T-helper 17 cell (primary cell): Measurements from ENCODE around the gene IGSF9. TPM values are rescaled to one million over a fixed set of nuclear protein-coding genes. Genes with fewer than 3 reads are reported as not detected.

ENCODE experiments used
- ATAC-seq: fragments of 150-1000 bp; cut with Tn5 transposase; 2 replicates; pipeline ENCODE4 v1.10.0; 2021; ENCODE audit warnings: mild to moderate bottlenecking, moderate library complexity
- DNase-seq, 3 donors: peaks; one replicate each; pipeline versions ENCODE4 v3.0.0 to v3.0.0-alpha.2; 2020 to 2021
- H3K9me3 ChIP-seq: one replicate; pipeline ENCODE4 v1.7.0; 2013; ENCODE audit warnings: low read length, mild to moderate bottlenecking; ENCODE audit not compliant: control insufficient read depth, poor library complexity, severe bottlenecking
- H3K27ac Mint-ChIP-seq: one replicate; pipeline ENCODE4 v1.8.0; 2022; ENCODE audit warnings: mild to moderate bottlenecking, moderate library complexity, mixed read lengths
- H3K27me3 Mint-ChIP-seq: one replicate; pipeline ENCODE4 v1.8.0; 2022; ENCODE audit warnings: mixed read lengths
- H3K36me3 Mint-ChIP-seq: one replicate; pipeline ENCODE4 v1.8.0; 2022; ENCODE audit warnings: low read depth, mixed read lengths
- H3K4me1 Mint-ChIP-seq: one replicate; pipeline ENCODE4 v1.8.0; 2022; ENCODE audit warnings: mild to moderate bottlenecking, mixed read lengths
- H3K4me3 Mint-ChIP-seq: one replicate; pipeline ENCODE4 v1.8.0; 2022; ENCODE audit warnings: mild to moderate bottlenecking, moderate library complexity, mixed read lengths
- total RNA-seq, 4 donors: library from RNA in 2 of 4; stranded (reverse) in 2 of 4; gene quantifications; one replicate each; pipeline ENCODE4 v1.2.3 and lab custom pipeline; 2022 to 2026

The IGSF9 gene
- total RNA-seq, 2 donors from 2014 or later: 0.07 TPM; not detected in 1

GRCh38 chr1:159947942-159948341 is 2.5 kb upstream of the IGSF9 start:
- H3K4me1 Mint-ChIP-seq: peaks cover 21% of the 10 kb centered on the region
- no peak overlapping the region for H3K4me3 Mint-ChIP-seq
- H3K27ac Mint-ChIP-seq: no peak overlapping the region
- peaks cover 8% of the 10 kb centered on the region for H3K36me3 Mint-ChIP-seq
- peaks cover 63% of the 10 kb centered on the region for H3K27me3 Mint-ChIP-seq
- H3K9me3 ChIP-seq: no peaks in the 10 kb centered on the region
- DNase-seq: no peak
- ATAC-seq: no peak

- no peak for DNase-seq
- H3K27me3 Mint-ChIP-seq: peaks cover 61% of the 10 kb centered on the region
- peak overlapping the region; percentile 89 for H3K4me3 Mint-ChIP-seq
- peaks cover 8% of the 10 kb centered on the region for H3K36me3 Mint-ChIP-seq
- no peak for ATAC-seq
- H3K27ac Mint-ChIP-seq: no peak overlapping the region
- no peaks in the 10 kb centered on the region for H3K9me3 ChIP-seq
- peaks cover 21% of the 10 kb centered on the region for H3K4me1 Mint-ChIP-seq
Observed at GRCh38 chr1:159946242-159947187, 1.1 kb upstream of the IGSF9 start.

GRCh38 chr1:159944623-159945455 is 574 bp downstream of the IGSF9 start:
- Mint-ChIP-seq H3K4me1 (peaks cover 16% of the 10 kb centered on the region), H3K27me3 (peaks cover 60% of the 10 kb centered on the region), H3K36me3 (no peaks in the 10 kb centered on the region), H3K4me3 (peak overlapping the region; percentile 89), H3K27ac (peak overlapping the region; percentile 9)
- ATAC-seq: no peak
- H3K9me3 ChIP-seq: no peaks in the 10 kb centered on the region
- DNase-seq: no peak

- no peak for DNase-seq
- ATAC-seq: no peak
- Mint-ChIP-seq H3K27ac (peak overlapping the region; percentile 9), H3K4me3 (peak overlapping the region; percentile 89), H3K27me3 (peaks cover 62% of the 10 kb centered on the region), H3K4me1 (peaks cover 16% of the 10 kb centered on the region), H3K36me3 (peaks cover under 1% of the 10 kb centered on the region)
- no peaks in the 10 kb centered on the region for H3K9me3 ChIP-seq
Observed at GRCh38 chr1:159943908-159944622, 1.3 kb downstream of the IGSF9 start.

- no peak overlapping the region for H3K27ac Mint-ChIP-seq
Observed at GRCh38 chr1:159943278-159943640, 2.2 kb downstream of the IGSF9 start.

GRCh38 chr1:159942632-159943277 is 2.7 kb downstream of the IGSF9 start:
- Mint-ChIP-seq H3K4me1 (peaks cover 21% of the 10 kb centered on the region), H3K36me3 (peaks cover 5% of the 10 kb centered on the region), H3K27ac (no peak overlapping the region), H3K4me3 (no peak overlapping the region), H3K27me3 (peaks cover 72% of the 10 kb centered on the region)
- DNase-seq (no peak), ATAC-seq (no peak)
- H3K9me3 ChIP-seq: no peaks in the 10 kb centered on the region

More at GRCh38 chr1:159943278-159943640, 2.2 kb downstream of the IGSF9 start:
- DNase-seq: no peak
- Mint-ChIP-seq H3K4me1 (peaks cover 20% of the 10 kb centered on the region), H3K4me3 (no peak overlapping the region), H3K27me3 (peaks cover 69% of the 10 kb centered on the region), H3K36me3 (peaks cover 5% of the 10 kb centered on the region)
- no peaks in the 10 kb centered on the region for H3K9me3 ChIP-seq
- no peak for ATAC-seq

- Mint-ChIP-seq H3K27ac (no peak overlapping the region), H3K27me3 (peaks cover 72% of the 10 kb centered on the region), H3K4me3 (no peak overlapping the region), H3K4me1 (peaks cover 21% of the 10 kb centered on the region), H3K36me3 (peaks cover 5% of the 10 kb centered on the region)
- DNase-seq (no peak), ATAC-seq (no peak)
- no peaks in the 10 kb centered on the region for H3K9me3 ChIP-seq
Observed at GRCh38 chr1:159941591-159942560, 3.5 kb downstream of the IGSF9 start.

- Mint-ChIP-seq H3K27me3 (peaks cover 72% of the 10 kb centered on the region), H3K4me1 (peaks cover 25% of the 10 kb centered on the region), H3K27ac (peak overlapping the region; percentile 29), H3K4me3 (no peak overlapping the region), H3K36me3 (peaks cover 5% of the 10 kb centered on the region)
- DNase-seq (no peak), ATAC-seq (no peak)
- H3K9me3 ChIP-seq: no peaks in the 10 kb centered on the region
Observed at GRCh38 chr1:159941141-159941540, 4.3 kb downstream of the IGSF9 start.

- Mint-ChIP-seq H3K4me3 (no peak overlapping the region), H3K27ac (no peak overlapping the region), H3K27me3 (peaks cover 73% of the 10 kb centered on the region), H3K36me3 (peaks cover 5% of the 10 kb centered on the region), H3K4me1 (peaks cover 21% of the 10 kb centered on the region)
- ATAC-seq (no peak), DNase-seq (no peak)
- no peaks in the 10 kb centered on the region for H3K9me3 ChIP-seq
Observed at GRCh38 chr1:159940006-159940620, 5.3 kb downstream of the IGSF9 start.

GRCh38 chr1:159939678-159940002 is 5.8 kb downstream of the IGSF9 start:
- H3K4me3 Mint-ChIP-seq: no peak overlapping the region
- ATAC-seq: no peak
- peaks cover 73% of the 10 kb centered on the region for H3K27me3 Mint-ChIP-seq
- no peaks in the 10 kb centered on the region for H3K9me3 ChIP-seq
- H3K27ac Mint-ChIP-seq: no peak overlapping the region
- peaks cover 5% of the 10 kb centered on the region for H3K36me3 Mint-ChIP-seq
- peaks cover 18% of the 10 kb centered on the region for H3K4me1 Mint-ChIP-seq
- DNase-seq: no peak

- H3K27me3 Mint-ChIP-seq: peaks cover 67% of the 10 kb centered on the region
- H3K4me1 Mint-ChIP-seq: peaks cover 18% of the 10 kb centered on the region
- ATAC-seq: no peak
- H3K36me3 Mint-ChIP-seq: peaks cover 5% of the 10 kb centered on the region
- no peak for DNase-seq
- H3K27ac Mint-ChIP-seq: no peak overlapping the region
- H3K4me3 Mint-ChIP-seq: no peak overlapping the region
- no peaks in the 10 kb centered on the region for H3K9me3 ChIP-seq
Observed at GRCh38 chr1:159938905-159939677, 6.3 kb downstream of the IGSF9 start.
